HG02870 (cell line): ENCODE data around the gene TXNDC17.
"Not testable (repeated sequence)": the region's sequence is repeated elsewhere in the genome, so short reads cannot be mapped to it uniquely, and the experiment has no call there.

Experiments
- ATAC-seq: cut with Tn5 transposase; IDR thresholded peaks from one replicate; pipeline ENCODE4 v1.9.1; 2021; ENCODE audit warnings: mild to moderate bottlenecking, moderate library complexity; ENCODE audit not compliant: unreplicated experiment

Gene TXNDC17

GRCh38 chr17:6636616-6637457, 4.0 kb upstream of the TXNDC17 start:
- no peak for ATAC-seq

GRCh38 chr17:6637458-6637840, 3.4 kb upstream of the TXNDC17 start:
- ATAC-seq = no peak

GRCh38 chr17:6638046-6638908, 2.6 kb upstream of the TXNDC17 start:
- no peak for ATAC-seq

DNA sequence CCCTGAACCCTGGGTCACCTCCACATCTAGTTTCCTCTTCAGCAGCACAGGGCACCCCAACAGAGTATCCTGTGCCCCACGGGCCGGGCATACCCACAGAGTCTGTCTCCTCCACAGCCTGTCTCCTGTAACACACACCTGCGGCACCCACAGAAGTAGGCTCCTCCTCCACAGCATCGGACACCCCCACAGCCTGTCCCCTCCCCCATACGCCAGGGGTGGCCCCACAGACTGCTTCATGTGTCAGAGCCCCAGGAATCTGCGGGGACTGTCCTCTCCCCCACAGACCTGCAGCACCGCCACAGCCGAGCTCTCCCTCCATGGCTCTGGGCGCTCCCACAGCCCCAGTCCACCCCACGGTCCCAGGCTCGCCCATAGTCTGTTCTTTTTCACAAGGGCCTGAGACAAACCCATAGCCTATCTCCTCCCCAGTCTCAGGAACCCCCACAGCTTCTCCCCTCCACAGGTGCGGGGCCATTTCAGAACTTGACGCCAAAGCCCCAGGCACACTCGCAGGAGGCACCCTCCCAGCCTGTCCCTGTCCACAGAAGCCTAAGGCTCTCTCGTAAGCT, 1.8 kb upstream of the TXNDC17 start:
- ATAC-seq = no peak

DNA sequence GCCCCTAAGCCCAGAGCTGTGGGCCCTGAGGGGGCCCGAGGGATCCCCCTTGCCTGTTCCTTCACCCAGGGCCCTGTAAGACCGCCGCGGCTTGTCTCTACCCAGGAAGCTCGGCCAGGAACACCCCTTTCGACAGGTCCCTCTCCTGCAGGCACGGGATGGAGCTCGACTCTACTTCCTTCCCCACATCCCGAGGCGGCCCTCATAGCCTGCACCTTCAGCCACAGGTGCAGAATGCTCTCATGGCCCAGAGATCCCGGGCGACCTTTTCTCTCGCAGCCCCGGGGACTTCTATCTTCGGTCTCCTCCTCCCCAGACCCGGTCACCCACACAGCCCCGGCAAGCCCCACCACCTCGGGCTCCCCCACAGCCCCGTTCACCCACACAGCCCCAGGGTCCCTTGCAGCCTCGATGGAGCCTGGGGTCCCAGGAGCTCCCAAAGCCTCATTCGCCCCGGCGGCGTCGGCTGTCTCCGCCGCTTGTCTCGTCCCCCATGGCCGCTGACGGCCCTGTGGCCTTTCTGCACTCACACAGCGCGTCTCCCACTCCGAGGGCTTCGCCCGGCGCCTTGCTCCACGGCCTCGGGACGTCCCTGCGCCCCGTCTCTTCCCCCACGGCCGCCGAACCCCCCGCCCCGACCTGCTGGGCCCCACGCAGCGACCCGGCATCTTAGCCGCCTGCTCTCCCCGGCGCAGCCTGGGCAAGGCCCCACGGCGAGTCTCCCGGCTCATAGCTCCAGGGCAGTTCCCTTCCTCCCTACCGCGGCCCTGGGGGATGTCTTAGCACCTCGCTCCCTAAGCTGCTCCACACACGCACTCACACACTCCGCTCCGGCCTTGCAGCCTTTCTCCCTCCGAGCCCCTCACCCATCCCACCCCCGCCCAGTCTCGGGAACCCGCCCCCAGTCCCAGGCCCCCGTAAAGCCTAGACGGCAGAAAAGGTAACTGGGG, 999 bp upstream of the TXNDC17 start:
- ATAC-seq = peak; percentile 14

GRCh38 chr17:6641247-6641863, 495 bp downstream of the TXNDC17 start:
- no peak for ATAC-seq

DNA sequence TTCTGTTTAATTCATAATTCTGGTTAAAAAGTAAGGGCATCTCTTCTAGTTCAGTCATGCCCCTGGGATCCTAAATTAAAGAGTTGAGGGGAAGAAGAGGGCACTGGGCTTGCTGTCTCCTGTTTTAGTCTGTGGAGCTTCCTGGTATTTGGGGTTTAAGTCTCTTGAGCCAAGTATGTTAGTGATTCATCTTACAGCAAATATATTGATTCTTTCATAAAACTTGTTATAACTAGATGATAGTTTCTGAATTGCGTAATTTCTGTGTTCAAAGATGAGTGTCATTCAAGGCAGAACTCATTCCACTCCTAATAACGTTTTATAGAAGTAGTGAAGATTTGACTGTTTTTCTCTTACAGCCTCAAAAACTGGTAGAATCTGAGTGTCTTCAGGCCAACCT, 1.7 kb downstream of the TXNDC17 start:
- ATAC-seq = no peak

DNA sequence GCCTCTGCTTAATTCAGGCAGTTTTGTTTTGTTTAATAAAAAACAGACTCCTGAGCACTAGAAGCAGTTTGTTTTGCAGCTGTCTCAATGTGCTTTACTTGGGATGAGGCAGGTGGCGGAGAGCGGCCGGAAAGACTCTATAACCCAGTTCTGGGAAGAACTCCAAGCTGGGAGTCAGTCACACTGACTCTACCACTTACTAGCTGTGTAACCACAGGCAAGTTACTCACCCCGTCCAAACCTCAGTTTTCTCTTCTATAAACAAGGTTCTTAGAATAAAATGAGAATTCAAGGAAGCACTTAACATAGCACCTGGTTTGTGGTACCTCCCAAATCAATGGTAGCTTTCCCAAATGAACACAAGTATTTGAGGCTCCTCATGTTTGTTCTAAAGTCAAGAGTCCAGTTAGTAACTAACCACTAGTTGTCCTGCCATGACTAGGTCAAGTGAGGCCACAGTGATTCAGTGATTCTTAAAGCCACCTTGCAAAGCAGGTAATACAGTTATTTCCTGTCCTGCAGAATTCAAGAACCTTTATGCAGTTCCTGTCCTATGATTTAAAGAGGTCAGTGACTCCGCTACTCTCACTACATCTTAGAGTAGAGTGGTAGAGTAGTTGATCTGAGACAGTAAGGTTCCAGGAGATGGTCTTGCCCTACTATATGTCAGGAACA, 2.7 kb downstream of the TXNDC17 start:
- ATAC-seq = no peak

GRCh38 chr17:6648181-6648580, 7.3 kb downstream of the TXNDC17 start:
- no peak for ATAC-seq

DNA sequence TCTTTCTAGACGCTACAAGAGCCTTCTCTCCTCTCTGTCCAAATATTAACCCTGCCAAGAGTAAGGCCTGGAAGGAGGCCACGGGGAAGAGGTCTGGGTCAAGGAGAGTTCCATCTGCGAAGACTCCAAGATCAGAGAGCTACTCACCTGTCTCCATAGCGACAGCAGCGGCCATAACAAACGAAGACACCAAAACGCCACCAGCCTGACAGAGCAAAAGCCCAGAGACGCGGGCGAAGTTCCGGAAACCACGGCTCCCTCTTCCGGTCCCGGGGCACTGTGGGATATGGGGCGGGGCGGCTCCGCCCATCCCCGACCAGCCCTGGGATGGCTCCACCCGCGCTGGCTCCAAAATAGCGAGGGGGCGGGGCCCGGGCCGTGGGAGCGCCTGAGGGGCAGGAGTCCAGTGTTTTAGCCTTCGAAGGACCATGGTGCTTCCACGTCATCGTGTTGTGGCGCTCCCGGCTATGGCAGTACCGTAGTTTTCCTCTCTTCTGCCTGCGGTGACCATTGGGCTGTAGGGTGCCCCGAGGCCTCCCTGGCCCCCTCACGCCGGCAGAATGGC, 10.6 kb downstream of the TXNDC17 start, which contains the start of the genes C17orf100 and MED31:
TSS of gene C17orf100 (plus strand) at position 409 of the 565 bp plus-strand sequence. CDS start at position 561, 152 bp downstream.
TSS of gene MED31 (minus strand) at position 252 of the 565 bp plus-strand sequence. CDS start at position 175, 77 bp downstream.
- ATAC-seq = peak; percentile 86

- ATAC-seq = peak; percentile 21
Observed at GRCh38 chr17:6651919-6652452, 11.1 kb downstream of the TXNDC17 start.

DNA sequence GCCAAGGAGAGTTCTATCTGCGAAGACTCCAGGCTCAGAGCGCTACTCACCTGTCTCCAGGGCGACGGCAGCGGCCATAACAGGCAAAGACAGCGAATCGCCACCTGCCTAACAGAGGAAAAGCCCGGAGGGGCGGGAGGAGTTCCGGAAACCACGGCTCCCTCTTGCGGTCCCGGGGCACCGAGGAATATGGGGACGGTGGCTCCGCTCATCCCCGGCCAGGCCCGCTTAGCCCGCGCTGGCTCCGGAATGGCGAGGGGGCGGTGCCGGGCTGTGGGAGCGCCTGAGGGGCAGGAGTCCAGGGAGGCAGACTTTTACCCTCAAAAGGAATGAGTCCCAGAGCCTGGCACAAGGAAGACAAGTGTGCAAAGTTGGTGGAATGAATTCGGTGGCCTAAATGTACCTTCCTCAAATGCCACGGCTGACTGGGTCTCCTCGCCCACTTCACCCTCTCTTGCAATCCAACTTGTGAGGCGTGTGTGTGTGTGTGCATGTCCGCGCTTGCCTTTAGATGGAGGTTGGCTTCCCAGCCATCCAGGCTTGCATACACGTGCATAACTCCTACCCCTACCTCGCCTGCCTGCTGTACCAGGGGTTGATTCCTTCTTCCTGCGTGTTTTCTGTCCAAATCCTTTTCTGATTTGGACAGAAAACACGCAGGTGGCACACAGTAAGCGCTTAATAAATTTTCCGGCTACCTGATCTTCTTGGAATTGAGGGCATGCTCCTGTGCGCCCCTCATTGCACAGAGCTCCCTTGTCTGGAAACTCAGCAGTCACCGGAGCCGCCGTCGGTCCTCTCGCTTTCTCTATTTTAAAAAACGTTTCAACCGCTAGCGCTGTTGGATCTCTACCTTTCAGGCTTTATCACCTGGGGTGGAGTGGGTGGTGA, 14.2 kb downstream of the TXNDC17 start:
- no peak for ATAC-seq

- ATAC-seq = not testable (repeated sequence)
Observed at GRCh38 chr17:6655732-6656361, 15.0 kb downstream of the TXNDC17 start.

GRCh38 chr17:6656797-6657632, 16.2 kb downstream of the TXNDC17 start:
- ATAC-seq = not testable (repeated sequence)

DNA sequence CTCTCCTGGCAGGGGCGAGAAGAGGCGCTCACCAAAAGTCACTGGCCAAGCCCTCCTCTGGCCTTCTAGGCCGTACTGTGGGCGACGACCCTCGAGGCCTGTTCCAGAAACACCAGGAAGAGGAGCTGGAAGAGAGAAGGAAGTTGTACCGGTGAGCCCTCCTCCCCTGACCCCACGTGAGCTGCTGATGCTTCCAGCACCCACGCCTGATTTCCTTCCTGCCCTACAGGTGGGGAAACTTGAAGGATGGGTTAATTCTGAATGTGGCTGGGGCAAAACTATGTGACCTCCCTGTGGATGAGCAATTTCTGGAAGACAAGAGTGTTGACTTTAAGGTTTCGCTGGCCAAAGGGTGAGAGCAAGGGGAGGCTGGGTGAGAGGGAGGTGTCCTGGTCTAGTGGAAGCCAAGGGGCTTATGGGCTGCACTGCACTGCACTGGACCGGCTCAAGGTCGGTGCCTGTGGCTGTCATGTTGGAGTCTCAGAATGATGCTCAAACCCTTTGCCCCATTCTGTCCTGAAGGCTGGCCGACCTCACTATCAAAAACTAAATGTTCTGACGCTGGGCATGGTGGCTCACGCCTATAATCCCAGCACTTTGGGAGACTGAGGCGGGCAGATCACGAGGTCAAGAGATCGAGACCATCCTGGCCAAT, 16.9 kb downstream of the TXNDC17 start:
- no peak for ATAC-seq

DNA sequence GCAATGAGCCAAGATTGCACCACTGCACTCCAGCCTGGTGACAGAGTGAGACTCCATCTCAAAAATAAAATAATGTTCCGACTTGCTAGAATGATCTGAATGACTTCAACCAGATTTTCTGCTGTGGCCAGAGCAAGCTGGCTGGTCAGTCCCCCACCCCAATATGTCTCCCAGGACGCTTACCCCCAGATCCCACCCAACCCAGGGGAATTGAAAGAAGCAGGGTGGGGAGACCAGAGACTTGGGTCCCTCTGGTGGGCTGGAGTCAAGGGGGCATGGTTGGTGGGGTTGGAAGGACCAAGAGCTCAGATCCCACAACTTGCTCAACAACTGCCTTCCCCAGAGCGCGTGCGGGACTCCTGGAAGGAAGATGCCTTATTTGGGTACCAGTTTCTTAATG, 17.6 kb downstream of the TXNDC17 start:
- not testable (repeated sequence) for ATAC-seq
